Retina (tissue), 1 donor: Measurements from ENCODE around the gene DLGAP3.

Experiments used
- DNase-seq: peaks from one replicate; pipeline ENCODE4 v3.0.0-alpha.2; 2016

The DLGAP3 gene

GRCh38 chr1:34928699-34929496 lies 552 bp downstream of the DLGAP3 start:
- peak; percentile 47 for DNase-seq

DNA sequence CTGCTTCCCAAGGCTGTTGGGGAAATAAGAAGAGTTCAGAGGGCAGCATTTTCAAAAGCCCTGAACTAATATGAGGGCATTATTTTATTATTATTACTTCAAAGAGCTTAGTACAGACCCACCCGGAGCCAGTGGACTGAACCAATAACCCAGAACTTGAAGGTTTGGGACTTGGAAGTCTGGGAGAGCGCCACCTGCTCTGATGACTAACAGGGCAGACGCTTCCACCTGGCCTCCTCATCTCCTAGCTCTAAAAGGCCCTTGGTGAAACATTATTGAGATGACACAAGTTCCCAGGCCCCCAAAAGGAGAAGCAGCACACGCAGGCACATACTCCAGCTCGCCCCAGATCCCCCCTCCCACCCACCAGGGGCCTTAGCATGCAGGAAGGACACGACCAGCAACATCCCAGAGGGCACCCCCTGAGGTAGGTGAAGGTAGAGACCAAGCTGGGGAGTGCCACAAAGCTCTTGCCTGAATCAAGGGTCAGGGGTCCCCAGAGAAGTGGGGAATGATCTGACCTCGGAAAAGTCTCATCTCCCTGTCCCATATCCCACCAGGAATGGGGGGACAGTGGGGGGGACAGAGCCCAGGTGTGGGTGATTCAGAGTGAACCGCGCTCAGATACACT lies 1.3 kb downstream of the DLGAP3 start:
- no peak for DNase-seq

GRCh38 chr1:34927316-34927715 lies 2.1 kb downstream of the DLGAP3 start:
- DNase-seq: no peak

DNA sequence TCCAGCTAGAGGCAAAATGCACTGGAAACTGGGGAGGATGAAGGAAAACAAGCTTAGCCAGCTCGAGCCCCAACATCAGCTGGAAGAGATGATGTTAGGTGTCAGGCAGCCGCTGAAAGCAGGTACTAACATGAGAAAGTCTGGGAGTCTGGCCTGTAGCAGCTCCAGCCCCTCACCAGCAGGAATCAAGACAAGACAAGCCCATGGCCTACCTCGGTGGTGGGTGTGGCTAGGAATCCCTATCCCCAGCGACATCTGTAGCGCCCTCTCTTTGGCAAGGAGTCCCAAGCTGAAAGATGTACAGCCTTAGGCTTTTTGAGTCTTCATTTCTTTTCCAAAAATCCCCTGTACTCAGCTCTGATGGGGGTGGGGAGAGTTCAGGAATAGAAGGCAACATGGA lies 2.6 kb downstream of the DLGAP3 start:
- no peak for DNase-seq

GRCh38 chr1:34926156-34926555 lies 3.3 kb downstream of the DLGAP3 start:
- DNase-seq: no peak

DNA sequence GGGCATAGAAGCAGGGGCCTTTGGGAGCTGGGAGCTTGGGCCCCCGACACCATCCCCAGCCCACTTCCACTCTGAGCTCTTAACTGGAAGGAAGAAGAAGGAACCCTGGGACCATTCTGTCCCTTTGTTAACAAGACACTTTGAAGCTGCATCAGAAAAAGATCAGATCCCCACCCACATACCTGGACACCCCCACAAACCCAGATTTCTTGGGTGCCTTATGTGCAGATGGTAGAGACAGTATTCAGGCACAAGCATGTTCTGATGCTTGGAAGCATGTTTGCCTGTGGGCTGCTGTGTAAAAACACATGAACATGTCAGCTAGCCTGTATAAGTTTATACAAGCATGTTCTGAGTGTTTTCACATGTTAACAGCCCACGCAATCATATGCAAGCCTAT lies 3.7 kb downstream of the DLGAP3 start:
- no peak for DNase-seq

- peak; percentile 67 for DNase-seq
Observed at GRCh38 chr1:34924759-34925555, 4.5 kb downstream of the DLGAP3 start.

GRCh38 chr1:34923490-34923889 lies 6.0 kb downstream of the DLGAP3 start:
- DNase-seq: no peak

GRCh38 chr1:34918977-34919561 lies 10.4 kb downstream of the DLGAP3 start:
- peak; percentile 68 for DNase-seq

DNA sequence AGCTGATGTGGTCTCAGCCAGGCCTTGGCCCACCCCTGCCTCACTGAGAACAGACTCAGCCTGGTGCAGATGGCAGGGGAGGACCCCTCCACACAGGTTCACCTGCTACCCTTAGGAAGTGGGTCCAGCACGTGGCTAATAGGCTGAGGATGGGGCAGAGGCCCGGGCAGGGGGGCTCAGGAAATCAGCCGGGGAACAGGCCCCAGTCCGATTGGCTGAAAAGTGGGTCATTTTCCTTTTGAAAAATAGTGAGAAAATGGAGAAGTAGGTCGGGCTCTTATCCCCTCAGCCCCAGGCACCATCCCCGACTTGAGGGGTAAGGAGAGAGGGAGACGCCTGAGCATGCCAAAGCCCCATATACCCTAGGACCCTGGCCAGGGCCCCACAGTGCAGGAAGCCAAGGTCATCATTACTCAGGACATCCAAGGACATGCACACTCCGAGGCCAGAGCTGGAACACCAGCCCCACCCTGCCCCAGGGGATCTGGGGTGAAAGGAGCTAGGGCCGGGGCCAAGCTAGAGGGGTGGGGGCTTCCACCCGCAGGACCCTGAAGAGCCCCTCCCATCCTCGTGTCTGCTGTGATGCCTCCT lies 11.0 kb downstream of the DLGAP3 start:
- DNase-seq: no peak

- DNase-seq: no peak
Observed at GRCh38 chr1:34917017-34917416, 12.4 kb downstream of the DLGAP3 start.

GRCh38 chr1:34916104-34916503 lies 13.3 kb downstream of the DLGAP3 start:
- DNase-seq: no peak

DNA sequence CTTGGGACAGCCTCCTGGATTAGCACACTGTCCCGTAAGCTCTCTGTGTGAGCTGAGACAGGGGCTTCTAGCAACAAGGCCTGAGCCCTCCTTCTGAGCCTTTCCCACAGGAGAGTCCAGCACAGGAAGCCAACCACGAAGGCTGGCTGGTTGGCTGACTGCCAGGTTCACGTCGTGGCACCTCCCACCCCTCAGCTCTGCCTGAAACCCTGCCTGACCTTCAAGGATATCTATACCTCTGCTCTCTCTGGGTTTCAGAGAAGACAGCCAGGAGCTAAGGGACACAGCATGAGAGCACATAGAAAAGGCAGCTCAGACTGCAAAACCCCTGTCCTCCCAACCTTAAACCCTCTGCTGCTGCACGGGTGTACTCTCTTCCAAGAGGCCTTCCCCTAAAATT lies 13.9 kb downstream of the DLGAP3 start:
- no peak for DNase-seq

DNA sequence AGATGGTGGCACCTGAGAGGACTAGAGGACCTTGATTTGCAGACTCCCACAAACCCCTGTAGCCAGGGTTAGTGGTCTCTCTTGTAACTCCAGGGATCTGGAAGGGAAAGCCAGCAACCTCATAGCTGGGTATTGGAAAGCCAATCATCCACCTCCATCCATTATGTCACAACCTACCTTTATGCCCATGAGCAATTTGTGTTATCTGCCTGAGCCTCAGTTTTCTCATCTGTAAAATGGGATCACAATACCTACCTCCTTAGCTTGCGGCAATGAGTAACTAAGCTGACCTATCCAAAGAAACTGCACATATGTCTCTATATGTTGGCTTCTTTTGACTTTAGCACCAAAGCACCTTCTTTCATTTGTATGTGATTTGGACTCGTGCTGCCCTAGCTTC lies 14.5 kb downstream of the DLGAP3 start:
- no peak for DNase-seq

- DNase-seq: no peak
Observed at GRCh38 chr1:34911465-34911864, 18.0 kb downstream of the DLGAP3 start.

DNA sequence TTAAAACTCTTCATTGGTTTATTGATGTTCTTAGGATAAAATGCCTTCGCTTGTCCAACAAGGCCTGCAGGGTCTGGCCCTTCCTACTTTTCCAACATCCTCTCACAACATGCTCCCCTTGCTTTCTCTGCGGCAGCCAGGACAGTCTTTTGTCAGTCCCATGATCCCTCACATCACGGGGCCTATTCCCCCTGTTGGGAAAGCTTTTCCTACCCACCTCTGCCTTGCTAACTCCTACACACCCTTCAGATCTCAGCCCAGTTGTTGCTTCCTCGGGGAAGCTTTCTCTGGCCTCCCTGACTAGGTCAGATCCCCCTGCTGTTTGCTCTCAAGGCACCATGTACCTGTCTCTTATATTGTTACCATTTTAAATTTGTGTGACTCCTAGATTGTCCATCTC lies 19.0 kb downstream of the DLGAP3 start:
- no peak for DNase-seq

- no peak for DNase-seq
Observed at GRCh38 chr1:34908369-34908768, 21.1 kb downstream of the DLGAP3 start.

DNA sequence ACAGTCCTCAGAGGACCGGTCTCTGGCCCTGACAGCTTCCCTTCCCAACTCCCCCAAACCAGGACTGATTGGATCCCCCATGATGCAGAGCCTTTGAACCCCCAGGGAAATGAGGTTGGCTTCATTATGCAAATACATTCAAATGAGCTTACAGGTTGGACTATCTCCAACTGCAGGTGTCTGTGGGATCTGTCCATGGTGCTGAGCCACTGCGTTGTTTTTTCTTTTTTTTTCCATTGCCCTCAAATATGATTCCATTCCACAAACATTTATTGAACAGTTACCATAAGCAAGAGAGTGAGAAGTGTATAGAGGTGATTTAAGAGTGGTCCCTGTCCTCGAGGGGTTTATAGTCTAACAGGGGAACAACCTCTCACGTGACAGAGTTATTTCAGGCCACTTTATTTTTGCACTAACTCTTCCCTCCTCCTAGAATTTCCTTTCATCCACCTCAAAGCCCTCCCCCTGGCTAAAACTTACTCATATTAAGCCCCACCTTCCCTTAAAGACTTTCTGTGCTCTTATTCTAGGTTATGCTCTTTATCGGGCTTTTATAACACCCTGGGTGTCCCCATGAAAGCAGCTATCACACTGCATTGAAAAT lies 21.9 kb downstream of the DLGAP3 start:
- no peak for DNase-seq

DNA sequence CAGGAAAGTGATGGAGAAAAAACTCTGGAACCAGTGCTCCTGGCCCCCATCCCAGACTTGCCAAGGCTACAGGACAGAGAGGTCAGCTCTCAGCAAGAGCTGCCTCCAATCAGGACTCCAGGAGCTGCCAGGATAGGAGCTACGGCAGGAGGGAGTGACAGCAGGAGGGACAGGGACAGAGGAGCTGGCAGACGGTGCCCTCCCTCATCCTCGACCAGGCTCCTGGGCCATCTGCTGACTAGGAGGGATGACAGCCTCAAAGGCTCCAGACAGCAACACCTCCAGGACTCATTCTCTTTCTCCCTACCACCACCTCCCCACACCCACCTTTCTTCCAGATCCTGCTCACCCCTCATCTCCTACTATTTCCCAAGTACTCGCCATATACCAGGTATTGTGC lies 22.7 kb downstream of the DLGAP3 start:
- DNase-seq: no peak

- DNase-seq: no peak
Observed at GRCh38 chr1:34906222-34906621, 23.2 kb downstream of the DLGAP3 start.

DNA sequence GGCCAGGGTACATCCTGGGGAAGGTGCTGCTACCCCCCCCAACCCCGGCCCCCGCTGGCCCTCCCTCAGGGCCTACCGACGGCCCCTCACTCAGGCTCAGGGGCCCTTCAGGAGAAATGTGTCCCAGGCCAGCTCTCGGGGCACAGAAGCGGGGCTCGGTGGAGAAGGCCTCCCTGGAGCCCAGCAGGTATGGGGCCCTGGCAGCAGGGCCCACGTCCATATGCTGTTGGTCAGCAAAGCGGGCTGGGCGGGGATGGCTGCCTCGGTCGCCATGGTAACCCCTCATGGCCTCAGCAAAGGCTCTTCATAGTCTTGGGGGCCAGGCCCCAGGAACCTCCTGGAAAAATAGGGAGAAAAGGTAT lies 24.4 kb downstream of the DLGAP3 start:
- no peak for DNase-seq

DNA sequence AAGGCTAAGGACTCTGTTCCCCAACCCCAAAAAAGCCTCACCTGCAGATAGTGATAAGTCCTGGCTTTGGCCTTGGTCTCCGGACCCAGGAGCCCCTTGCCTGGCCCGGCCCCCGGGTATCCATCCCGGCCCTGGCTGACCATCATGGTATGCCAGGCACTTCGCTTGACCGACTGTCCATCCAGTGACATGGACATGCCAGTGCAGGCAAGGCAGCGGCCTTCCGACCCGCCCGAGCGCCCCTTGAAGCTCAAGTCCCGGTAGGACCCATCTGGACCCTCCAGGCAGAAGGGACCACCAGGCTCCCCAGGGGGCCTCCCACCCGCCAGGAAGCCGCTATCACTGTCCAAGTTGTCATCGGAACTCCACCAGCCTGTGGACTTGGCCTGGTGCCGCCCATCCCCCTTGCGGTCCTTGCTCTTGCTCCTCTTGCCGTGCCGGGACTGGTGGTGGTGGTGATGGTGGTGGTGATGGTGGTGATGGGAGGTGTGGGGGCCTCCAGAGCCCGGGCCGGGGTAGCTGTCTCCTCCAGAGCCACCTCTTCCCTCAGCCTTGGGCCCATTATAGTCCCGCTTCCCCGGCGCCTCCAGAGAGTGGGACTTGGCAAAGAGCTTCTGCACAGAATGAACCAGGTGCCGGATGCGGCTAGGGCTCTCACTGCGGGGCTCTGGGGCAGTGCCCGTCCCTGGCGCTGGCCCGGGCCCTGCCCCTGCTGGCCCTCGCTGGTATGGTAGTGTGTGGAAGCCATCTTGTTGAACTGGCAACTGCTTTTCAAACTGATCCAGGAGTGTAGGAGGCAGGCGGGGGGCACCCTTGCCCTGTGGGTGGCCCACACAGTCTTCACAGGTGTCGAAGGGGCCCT lies 25.0 kb downstream of the DLGAP3 start:
- no peak for DNase-seq
